GM23248 (cell line): ENCODE results near the gene DIP2C. TPM values are rescaled to one million over a fixed set of nuclear protein-coding genes. Genes with fewer than 3 reads are reported as not detected.

ENCODE experiments used
- DNase-seq: peaks from one replicate; pipeline ENCODE4 v3.0.0-alpha.2; 2015
- H2AFZ ChIP-seq: fragments of 200-600 bp; sonication (generic); 2 replicates; pipeline ENCODE4 v1.6.1; 2016; ENCODE audit warnings: antibody characterized with exemption
- H3F3A ChIP-seq: fragments of 200-600 bp; sonication (generic); 2 replicates; pipeline ENCODE4 v1.6.1; 2016; ENCODE audit warnings: mild to moderate bottlenecking, antibody characterized with exemption, mixed run types; ENCODE audit not compliant: insufficient read depth
- H3K27ac ChIP-seq: fragments of 200-600 bp; sonication (generic); 2 replicates; pipeline ENCODE4 v1.5.1; 2016; ENCODE audit warnings: mild to moderate bottlenecking
- H3K27me3 ChIP-seq: fragments of 200-600 bp; sonication (generic); replicated peaks from 2 replicates; pipeline ENCODE4 v1.6.1; 2016; ENCODE audit warnings: mild to moderate bottlenecking; ENCODE audit not compliant: insufficient read depth
- H3K36me3 ChIP-seq: fragments of 200-600 bp; sonication (generic); 2 replicates; pipeline ENCODE4 v1.6.1; 2016; ENCODE audit warnings: low read depth, mild to moderate bottlenecking
- H3K4me1 ChIP-seq: fragments of 200-600 bp; sonication (generic); 2 replicates; pipeline ENCODE4 v1.6.1; 2016; ENCODE audit warnings: mild to moderate bottlenecking; ENCODE audit not compliant: insufficient read depth
- H3K4me2 ChIP-seq: fragments of 200-600 bp; sonication (generic); one replicate; pipeline ENCODE4 v1.6.1; 2016; ENCODE audit warnings: mild to moderate bottlenecking; ENCODE audit not compliant: unreplicated experiment
- H3K4me3 ChIP-seq: fragments of 200-600 bp; sonication (generic); 2 replicates; pipeline ENCODE4 v1.5.1; 2016; ENCODE audit warnings: mild to moderate bottlenecking
- H3K79me2 ChIP-seq: fragments of 200-600 bp; sonication (generic); 2 replicates; pipeline ENCODE4 v1.6.1; 2016; ENCODE audit warnings: mild to moderate bottlenecking; ENCODE audit not compliant: insufficient read depth
- H3K9ac ChIP-seq: fragments of 200-600 bp; sonication (generic); 2 replicates; pipeline ENCODE4 v1.6.1; 2016; ENCODE audit warnings: mild to moderate bottlenecking
- H3K9me2 ChIP-seq: fragments of 200-600 bp; sonication (generic); 2 replicates; pipeline ENCODE4 v1.6.1; 2016; ENCODE audit warnings: mixed run types, mild to moderate bottlenecking, moderate library complexity; ENCODE audit not compliant: insufficient read depth
- H3K9me3 ChIP-seq: fragments of 200-600 bp; sonication (generic); one replicate; pipeline ENCODE4 v1.6.1; 2017; ENCODE audit warnings: low read depth
- H4K20me1 ChIP-seq: fragments of 200-600 bp; sonication (generic); 2 replicates; pipeline ENCODE4 v1.6.0; 2016; ENCODE audit not compliant: insufficient read depth
- EZH2 ChIP-seq: fragments of 200-600 bp; sonication (generic); IDR thresholded peaks from 2 replicates; pipeline ENCODE4 v1.6.1; 2018; ENCODE audit warnings: antibody characterized with exemption, mild to moderate bottlenecking; ENCODE audit not compliant: insufficient read depth, poor library complexity, severe bottlenecking
- EZH2phosphoT487 ChIP-seq: fragments of 200-600 bp; sonication (generic); IDR thresholded peaks from 2 replicates; pipeline ENCODE4 v1.6.1; 2018; ENCODE audit warnings: antibody characterized with exemption, moderate library complexity, mild to moderate bottlenecking, low read depth; ENCODE audit not compliant: insufficient read depth
- WGBS, 2 experiments: methylation state at CpG; one replicate each; pipeline ENCODE4 v1.1.6; 2015 to 2017; ENCODE audit warnings: low lambda C conversion rate in 2 of 2, low coverage in 1 of 2; ENCODE audit errors: missing lambda C conversion rate in 2 of 2; 5-methylcytosine and 5-hydroxymethylcytosine counted together
- in situ Hi-C: fragments of 300-500 bp; cut with MboI; formaldehyde crosslinking; loops from 2 replicates; pipeline ENCODE4 v1.15.0; 2020
- polyA plus RNA-seq: library from polyadenylated mRNA; unstranded; fragments of >200 nt; fragmentation: Nextera tagmentation; extraction: Ambion mirVana; gene quantifications from 2 replicates; pipeline ENCODE4 v1.2.1, GENCODE V29; 2016
- total RNA-seq: library from RNA; depleted of rRNA; stranded (reverse); fragments of >200 nt; shearing (Covaris generic); gene quantifications from 2 replicates; pipeline ENCODE4 v1.2.3, GENCODE V29; 2014

The DIP2C gene
- total and polyA plus RNA-seq, 2 experiments from 2014 or later = 12.0 to 13.1 TPM

GRCh38 chr10:282294-283139 is 407.0 kb downstream of the DIP2C start:
- Histone ChIP-seq H3K4me2 (no peak overlapping the region), H3K9me2 (no peaks in the 10 kb centered on the region), H4K20me1 (no peaks in the 10 kb centered on the region), H3K4me1 (peaks cover 12% of the 10 kb centered on the region), H3K36me3 (peaks cover 7% of the 10 kb centered on the region; the same call in 1 of the 2 replicates), H2AFZ (no peak overlapping the region), H3K79me2 (no peaks in the 10 kb centered on the region), H3K27me3 (no peaks in the 10 kb centered on the region), H3K9me3 (no peaks in the 10 kb centered on the region), H3K9ac (no peak overlapping the region), H3K27ac (peak overlapping the region; percentile 25; the same call in 1 of the 2 replicates), H3F3A (peaks cover 14% of the 10 kb centered on the region; the same call in 1 of the 2 replicates), H3K4me3 (no peak overlapping the region)
- in situ Hi-C loops = no loop called here
- DNase-seq = peak; percentile 77
- TF ChIP-seq EZH2phosphoT487 = no peak
- TF ChIP-seq EZH2 = no peak
- 88 to 91% methylated on average over 7 of the region's 7 CpGs for WGBS, 2 experiments

- 93% methylated on average over 10 of the region's 10 CpGs for WGBS, 2 experiments
Measured at GRCh38 chr10:279655-280054, 409.8 kb downstream of the DIP2C start.

GRCh38 chr10:279232-279631 is 410.2 kb downstream of the DIP2C start:
- Histone ChIP-seq H3K9me2 (no peaks in the 10 kb centered on the region), H3K36me3 (peaks cover 7% of the 10 kb centered on the region; the same call in 1 of the 2 replicates), H3K27ac (no peak overlapping the region), H3K79me2 (no peaks in the 10 kb centered on the region), H3K4me3 (no peak overlapping the region), H3K27me3 (no peaks in the 10 kb centered on the region), H3K4me2 (no peak overlapping the region), H3K9ac (no peak overlapping the region), H3F3A (peaks cover 10% of the 10 kb centered on the region; the same call in 1 of the 2 replicates), H2AFZ (no peak overlapping the region), H4K20me1 (no peaks in the 10 kb centered on the region), H3K9me3 (no peaks in the 10 kb centered on the region), H3K4me1 (peaks cover 12% of the 10 kb centered on the region)
- 76 to 89% methylated on average over 9 of the region's 9 CpGs for WGBS, 2 experiments
- in situ Hi-C loops = no loop called here
- DNase-seq = no peak
- TF ChIP-seq EZH2 (no peak), EZH2phosphoT487 (no peak)

More at GRCh38 chr10:279655-280054, 409.8 kb downstream of the DIP2C start:
- in situ Hi-C loops = no loop called here
- peaks cover 10% of the 10 kb centered on the region; the same call in 1 of the 2 replicates for H3F3A ChIP-seq
- peaks cover 7% of the 10 kb centered on the region; the same call in 1 of the 2 replicates for H3K36me3 ChIP-seq
- no peak overlapping the region for H2AFZ ChIP-seq
- TF ChIP-seq EZH2phosphoT487 (no peak), EZH2 (no peak)
- H3K4me2 ChIP-seq = no peak overlapping the region
- no peaks in the 10 kb centered on the region for H3K9me2 ChIP-seq
- no peaks in the 10 kb centered on the region for H3K79me2 ChIP-seq
- H3K4me3 ChIP-seq = no peak overlapping the region
- no peak overlapping the region for H3K27ac ChIP-seq
- peaks cover 12% of the 10 kb centered on the region for H3K4me1 ChIP-seq
- no peaks in the 10 kb centered on the region for H4K20me1 ChIP-seq
- no peak overlapping the region for H3K9ac ChIP-seq
- no peaks in the 10 kb centered on the region for H3K27me3 ChIP-seq
- DNase-seq = no peak
- H3K9me3 ChIP-seq = no peaks in the 10 kb centered on the region

- H2AFZ ChIP-seq = no peak overlapping the region
- WGBS, 2 experiments = 74 to 75% methylated on average over 5 of the region's 5 CpGs
- no peak overlapping the region for H3K9ac ChIP-seq
- no peaks in the 10 kb centered on the region for H3K9me2 ChIP-seq
- DNase-seq = no peak
- TF ChIP-seq EZH2phosphoT487 (no peak), EZH2 (no peak)
- H3K79me2 ChIP-seq = no peaks in the 10 kb centered on the region
- H3K4me3 ChIP-seq = no peak overlapping the region
- no peaks in the 10 kb centered on the region for H3K9me3 ChIP-seq
- H3K27me3 ChIP-seq = no peaks in the 10 kb centered on the region
- in situ Hi-C loops = no loop called here
- H3K4me1 ChIP-seq = peaks cover 12% of the 10 kb centered on the region
- H3K36me3 ChIP-seq = peaks cover 7% of the 10 kb centered on the region; the same call in 1 of the 2 replicates
- H3K27ac ChIP-seq = no peak overlapping the region
- peaks cover 10% of the 10 kb centered on the region; the same call in 1 of the 2 replicates for H3F3A ChIP-seq
- H4K20me1 ChIP-seq = no peaks in the 10 kb centered on the region
- no peak overlapping the region for H3K4me2 ChIP-seq
Measured at GRCh38 chr10:278707-279106, 410.8 kb downstream of the DIP2C start.
